GM11168 (cell line): ENCODE results near the gene FMR1NB.

Source experiments
- in situ Hi-C: fragments of 300-500 bp; cut with MboI; formaldehyde crosslinking; loops from one replicate; pipeline ENCODE4 v1.12.0; 2022; ENCODE audit warnings: low sequenced_read_pairs; ENCODE audit not compliant: unreplicated experiment

FMR1NB gene

GRCh38 chrX:147981038-147981752, at the start of gene FMR1NB:
Gene FMR1NB, plus strand, starts transcription at chrX:147981337. Its CDS starts 66 bp downstream, at chrX:147981403.
- in situ Hi-C loops, result no loop called here

- in situ Hi-C loops, result no loop called here
Measured at GRCh38 chrX:147933815-147934214, 47.3 kb upstream of the FMR1NB start.

GRCh38 chrX:147935156-147935758, 45.9 kb upstream of the FMR1NB start:
- in situ Hi-C loops, result no loop called here

GRCh38 chrX:147945286-147945685, 35.9 kb upstream of the FMR1NB start:
- in situ Hi-C loops, result no loop called here

- in situ Hi-C loops, result no loop called here
Measured at GRCh38 chrX:147948531-147948930, 32.6 kb upstream of the FMR1NB start.

- in situ Hi-C loops, result no loop called here
Measured at GRCh38 chrX:147950352-147950751, 30.8 kb upstream of the FMR1NB start.

- in situ Hi-C loops, result no loop called here
Measured at GRCh38 chrX:147953976-147954375, 27.2 kb upstream of the FMR1NB start.

- in situ Hi-C loops, result no loop called here
Measured at GRCh38 chrX:147957291-147957690, 23.8 kb upstream of the FMR1NB start.

GRCh38 chrX:147958291-147958690, 22.8 kb upstream of the FMR1NB start:
- in situ Hi-C loops, result no loop called here

GRCh38 chrX:147960722-147961121, 20.4 kb upstream of the FMR1NB start:
- in situ Hi-C loops, result no loop called here

- in situ Hi-C loops, result no loop called here
Measured at GRCh38 chrX:147962476-147962875, 18.7 kb upstream of the FMR1NB start.

GRCh38 chrX:147978931-147979330, 2.2 kb upstream of the FMR1NB start:
- in situ Hi-C loops, result no loop called here

- in situ Hi-C loops, result no loop called here
Measured at GRCh38 chrX:148020329-148020728, 39.2 kb downstream of the FMR1NB start.

GRCh38 chrX:148024425-148025148, 43.5 kb downstream of the FMR1NB start:
- in situ Hi-C loops, result loop anchor here (25.0 kb wide), 1 partner anchor 1438 kb away; no protein-coding TSS in a partner anchor

- in situ Hi-C loops, result loop anchor here (25.0 kb wide), 1 partner anchor 1427 kb away; no protein-coding TSS in a partner anchor
Measured at GRCh38 chrX:148035380-148035779, 54.2 kb downstream of the FMR1NB start.

- in situ Hi-C loops, result loop anchor here (25.0 kb wide), 1 partner anchor 1425 kb away; no protein-coding TSS in a partner anchor
Measured at GRCh38 chrX:148037020-148037419, 55.9 kb downstream of the FMR1NB start.

GRCh38 chrX:148043271-148043855, 62.2 kb downstream of the FMR1NB start:
- in situ Hi-C loops, result loop anchor here (10.0 to 25.0 kb wide), 2 partner anchors 1241 to 1419 kb away; no protein-coding TSS in a partner anchor

- in situ Hi-C loops, result loop anchor here (10.0 to 25.0 kb wide), 2 partner anchors 1238 to 1415 kb away; no protein-coding TSS in a partner anchor
Measured at GRCh38 chrX:148047200-148047599, 66.1 kb downstream of the FMR1NB start.

- in situ Hi-C loops, result loop anchor here (10.0 to 25.0 kb wide), 2 partner anchors 1235 to 1413 kb away; no protein-coding TSS in a partner anchor
Measured at GRCh38 chrX:148049441-148049840, 68.3 kb downstream of the FMR1NB start.

- in situ Hi-C loops, result no loop called here
Measured at GRCh38 chrX:148051973-148052372, 70.8 kb downstream of the FMR1NB start.
